Measurements from ENCODE around the gene ADAD2. TPM values are rescaled to one million over a fixed set of nuclear protein-coding genes. Genes with fewer than 3 reads are reported as not detected.

ADAD2 gene
- total and polyA plus RNA-seq, 10 of the 15 experiments (the other 5 are each of a cell fraction or from before 2014, with no cell fraction given) = 0.44 to 0.68 (median 0.51) TPM; not detected in 7

- CTCF ChIA-PET = interaction anchor here (1.1 to 1.5 kb wide), 3 partner anchors 90 to 114 kb away, joined by 3 to 4 read pairs (median 3); no protein-coding TSS in a partner anchor
- Histone ChIP-seq H3K27ac (ENCODE audit: control insufficient read depth, insufficient read depth) (no peak overlapping the region), H3K36me3 (ENCODE audit: control insufficient read depth in 2 of 2, insufficient read depth in 2 of 2, low read length in 1 of 2) (peaks cover 5 to 23% of the 10 kb centered on the region in 2 experiments; a peak in 3 of 4 replicates), H4K20me1 (ENCODE audit: control insufficient read depth, insufficient read depth) (no peaks in the 10 kb centered on the region), H3K4me2 (ENCODE audit: control insufficient read depth, insufficient read depth) (no peak overlapping the region), H3K9ac (ENCODE audit: control insufficient read depth, insufficient read depth, low read length) (no peak overlapping the region), H3K4me3 (no peak overlapping the region), H2AFZ (ENCODE audit: control insufficient read depth, low read depth, low read length) (no peak overlapping the region), H3K79me2 (ENCODE audit: control insufficient read depth, insufficient read depth, low read length) (no peaks in the 10 kb centered on the region; the same call in 1 of the 2 replicates), H3K9me3 (replicated peaks; ENCODE audit: control insufficient read depth, insufficient read depth, low read length) (no peaks in the 10 kb centered on the region), H3K27me3 (replicated peaks in 1 of 2; ENCODE audit: control insufficient read depth in 2 of 2, insufficient read depth in 2 of 2, low read length in 1 of 2) (no peaks in the 10 kb centered on the region), H3K4me1 (ENCODE audit: control insufficient read depth, insufficient read depth, low read length) (peaks cover 13% of the 10 kb centered on the region)
- intact Hi-C loops (cut with micrococcal nuclease; ENCODE audit: unreplicated experiment) = no loop called here
- RAD21 ChIA-PET (ENCODE audit: unreplicated experiment) = interaction anchor here (0.9 kb wide), 1 partner anchor 94 kb away, joined by 3 read pairs; no protein-coding TSS in a partner anchor
- no TSS peak for BruUV-seq (replicated peaks)
- 93% methylated on average over 33 of the region's 33 CpGs for WGBS (ENCODE audit: insufficient coverage, insufficient replicate concordance, low lambda C conversion rate, missing lambda C conversion rate)
- in situ Hi-C loops (cut with MboI) = loop anchor here (5.0 kb wide), 1 partner anchor 222 kb away; no protein-coding TSS in a partner anchor
- TF ChIP-seq, protein P1, sequence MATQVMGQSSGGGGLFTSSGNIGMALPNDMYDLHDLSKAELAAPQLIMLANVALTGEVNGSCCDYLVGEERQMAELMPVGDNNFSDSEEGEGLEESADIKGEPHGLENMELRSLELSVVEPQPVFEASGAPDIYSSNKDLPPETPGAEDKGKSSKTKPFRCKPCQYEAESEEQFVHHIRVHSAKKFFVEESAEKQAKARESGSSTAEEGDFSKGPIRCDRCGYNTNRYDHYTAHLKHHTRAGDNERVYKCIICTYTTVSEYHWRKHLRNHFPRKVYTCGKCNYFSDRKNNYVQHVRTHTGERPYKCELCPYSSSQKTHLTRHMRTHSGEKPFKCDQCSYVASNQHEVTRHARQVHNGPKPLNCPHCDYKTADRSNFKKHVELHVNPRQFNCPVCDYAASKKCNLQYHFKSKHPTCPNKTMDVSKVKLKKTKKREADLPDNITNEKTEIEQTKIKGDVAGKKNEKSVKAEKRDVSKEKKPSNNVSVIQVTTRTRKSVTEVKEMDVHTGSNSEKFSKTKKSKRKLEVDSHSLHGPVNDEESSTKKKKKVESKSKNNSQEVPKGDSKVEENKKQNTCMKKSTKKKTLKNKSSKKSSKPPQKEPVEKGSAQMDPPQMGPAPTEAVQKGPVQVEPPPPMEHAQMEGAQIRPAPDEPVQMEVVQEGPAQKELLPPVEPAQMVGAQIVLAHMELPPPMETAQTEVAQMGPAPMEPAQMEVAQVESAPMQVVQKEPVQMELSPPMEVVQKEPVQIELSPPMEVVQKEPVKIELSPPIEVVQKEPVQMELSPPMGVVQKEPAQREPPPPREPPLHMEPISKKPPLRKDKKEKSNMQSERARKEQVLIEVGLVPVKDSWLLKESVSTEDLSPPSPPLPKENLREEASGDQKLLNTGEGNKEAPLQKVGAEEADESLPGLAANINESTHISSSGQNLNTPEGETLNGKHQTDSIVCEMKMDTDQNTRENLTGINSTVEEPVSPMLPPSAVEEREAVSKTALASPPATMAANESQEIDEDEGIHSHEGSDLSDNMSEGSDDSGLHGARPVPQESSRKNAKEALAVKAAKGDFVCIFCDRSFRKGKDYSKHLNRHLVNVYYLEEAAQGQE (IDR thresholded peaks at IDR 0.05; ENCODE audit: low read depth, low read length) = no peak
- no peak for TF ChIP-seq ATF2 (IDR thresholded peaks at IDR 0.05; ENCODE audit: low read length)
- TF ChIP-seq LARP7 (IDR thresholded peaks at IDR 0.05) = no peak
- TF ChIP-seq, protein P2, sequence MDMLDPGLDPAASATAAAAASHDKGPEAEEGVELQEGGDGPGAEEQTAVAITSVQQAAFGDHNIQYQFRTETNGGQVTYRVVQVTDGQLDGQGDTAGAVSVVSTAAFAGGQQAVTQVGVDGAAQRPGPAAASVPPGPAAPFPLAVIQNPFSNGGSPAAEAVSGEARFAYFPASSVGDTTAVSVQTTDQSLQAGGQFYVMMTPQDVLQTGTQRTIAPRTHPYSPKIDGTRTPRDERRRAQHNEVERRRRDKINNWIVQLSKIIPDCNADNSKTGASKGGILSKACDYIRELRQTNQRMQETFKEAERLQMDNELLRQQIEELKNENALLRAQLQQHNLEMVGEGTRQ (IDR thresholded peaks at IDR 0.05; ENCODE audit: borderline replicate concordance, low read depth, low read length) = no peak
- no peak for TF ChIP-seq POLR2AphosphoS5 (IDR thresholded peaks at IDR 0.05; ENCODE audit: low read length)
- no peak for TF ChIP-seq HDAC2 (IDR thresholded peaks at IDR 0.05)
- TF ChIP-seq EED (IDR thresholded peaks at IDR 0.05; ENCODE audit: low read depth) = no peak
- TF ChIP-seq, protein P3, sequence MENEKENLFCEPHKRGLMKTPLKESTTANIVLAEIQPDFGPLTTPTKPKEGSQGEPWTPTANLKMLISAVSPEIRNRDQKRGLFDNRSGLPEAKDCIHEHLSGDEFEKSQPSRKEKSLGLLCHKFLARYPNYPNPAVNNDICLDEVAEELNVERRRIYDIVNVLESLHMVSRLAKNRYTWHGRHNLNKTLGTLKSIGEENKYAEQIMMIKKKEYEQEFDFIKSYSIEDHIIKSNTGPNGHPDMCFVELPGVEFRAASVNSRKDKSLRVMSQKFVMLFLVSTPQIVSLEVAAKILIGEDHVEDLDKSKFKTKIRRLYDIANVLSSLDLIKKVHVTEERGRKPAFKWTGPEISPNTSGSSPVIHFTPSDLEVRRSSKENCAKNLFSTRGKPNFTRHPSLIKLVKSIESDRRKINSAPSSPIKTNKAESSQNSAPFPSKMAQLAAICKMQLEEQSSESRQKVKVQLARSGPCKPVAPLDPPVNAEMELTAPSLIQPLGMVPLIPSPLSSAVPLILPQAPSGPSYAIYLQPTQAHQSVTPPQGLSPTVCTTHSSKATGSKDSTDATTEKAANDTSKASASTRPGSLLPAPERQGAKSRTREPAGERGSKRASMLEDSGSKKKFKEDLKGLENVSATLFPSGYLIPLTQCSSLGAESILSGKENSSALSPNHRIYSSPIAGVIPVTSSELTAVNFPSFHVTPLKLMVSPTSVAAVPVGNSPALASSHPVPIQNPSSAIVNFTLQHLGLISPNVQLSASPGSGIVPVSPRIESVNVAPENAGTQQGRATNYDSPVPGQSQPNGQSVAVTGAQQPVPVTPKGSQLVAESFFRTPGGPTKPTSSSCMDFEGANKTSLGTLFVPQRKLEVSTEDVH (IDR thresholded peaks at IDR 0.05; ENCODE audit: low read depth, partially characterized antibody) = no peak
- no peak for TF ChIP-seq FOS (IDR thresholded peaks at IDR 0.05; ENCODE audit: borderline replicate concordance, extremely low read depth, insufficient read length)
- no peak for TF ChIP-seq BCL11A (IDR thresholded peaks at IDR 0.05; ENCODE audit: low read depth, low read length)
- TF ChIP-seq TBL1XR1 (IDR thresholded peaks at IDR 0.05; ENCODE audit: low read depth, low read length) = no peak
- TF ChIP-seq MEF2A (IDR thresholded peaks at IDR 0.05; ENCODE audit: insufficient read depth, low read depth, low read length) = no peak
- TF ChIP-seq HCFC1 (IDR thresholded peaks at IDR 0.05; ENCODE audit: low read length) = no peak
- no peak for TF ChIP-seq SP1 (IDR thresholded peaks at IDR 0.05; ENCODE audit: low read depth, low read length)
- no peak for TF ChIP-seq CHD4 (IDR thresholded peaks at IDR 0.05)
- DNase-seq (ENCODE audit: low read depth, low spot score) (no peak), FAIRE-seq (no peak), ATAC-seq (no peak)
- SMC1A ChIA-PET (ENCODE audit: uncharacterized antibody, unreplicated experiment) = no interaction called here
- POLR2A ChIA-PET = interaction anchor here (0.6 kb wide), 1 partner anchor 277 kb away, joined by 5 read pairs; no protein-coding TSS in a partner anchor
Observed at GRCh38 chr16:84179612-84180320, 11.2 kb upstream of the ADAD2 start.

All from GM12878 (cell line).